ENCODE measurements around the gene CPAMD8.

DNA sequence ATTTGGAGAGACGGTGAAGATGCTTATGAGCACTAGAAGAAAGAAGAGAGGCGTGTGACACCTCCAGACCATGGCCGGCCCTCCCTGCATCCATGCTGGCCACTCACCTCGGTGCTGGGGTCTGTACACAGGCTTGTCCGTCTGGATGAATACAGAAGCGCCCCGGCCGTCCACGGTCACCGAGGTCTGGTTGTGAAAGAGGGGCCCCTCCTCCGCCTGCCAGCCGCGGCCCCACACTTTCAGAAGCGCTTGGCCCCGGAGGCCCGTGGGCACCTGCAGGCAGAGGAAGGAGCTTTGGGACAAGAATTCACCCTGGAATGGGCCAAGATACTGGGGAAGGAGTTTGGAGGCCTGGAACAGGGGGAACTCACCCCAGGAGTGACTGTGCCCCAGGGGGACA, 15.1 kb downstream of the CPAMD8 start:
- TF ChIP-seq, protein P1, sequence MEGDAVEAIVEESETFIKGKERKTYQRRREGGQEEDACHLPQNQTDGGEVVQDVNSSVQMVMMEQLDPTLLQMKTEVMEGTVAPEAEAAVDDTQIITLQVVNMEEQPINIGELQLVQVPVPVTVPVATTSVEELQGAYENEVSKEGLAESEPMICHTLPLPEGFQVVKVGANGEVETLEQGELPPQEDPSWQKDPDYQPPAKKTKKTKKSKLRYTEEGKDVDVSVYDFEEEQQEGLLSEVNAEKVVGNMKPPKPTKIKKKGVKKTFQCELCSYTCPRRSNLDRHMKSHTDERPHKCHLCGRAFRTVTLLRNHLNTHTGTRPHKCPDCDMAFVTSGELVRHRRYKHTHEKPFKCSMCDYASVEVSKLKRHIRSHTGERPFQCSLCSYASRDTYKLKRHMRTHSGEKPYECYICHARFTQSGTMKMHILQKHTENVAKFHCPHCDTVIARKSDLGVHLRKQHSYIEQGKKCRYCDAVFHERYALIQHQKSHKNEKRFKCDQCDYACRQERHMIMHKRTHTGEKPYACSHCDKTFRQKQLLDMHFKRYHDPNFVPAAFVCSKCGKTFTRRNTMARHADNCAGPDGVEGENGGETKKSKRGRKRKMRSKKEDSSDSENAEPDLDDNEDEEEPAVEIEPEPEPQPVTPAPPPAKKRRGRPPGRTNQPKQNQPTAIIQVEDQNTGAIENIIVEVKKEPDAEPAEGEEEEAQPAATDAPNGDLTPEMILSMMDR (IDR thresholded peaks at IDR 0.05): no peak
- no peak for TF ChIP-seq EZH2 (IDR thresholded peaks at IDR 0.05; ENCODE audit: borderline replicate concordance, insufficient read depth, low read depth, low read length, poor library complexity, severe bottlenecking)
